Endothelial cell of umbilical vein (primary cell): ENCODE data around the gene MARCOL.

ENCODE experiments used
- POLR2A ChIP-seq: IDR thresholded peaks from 2 replicates; pipeline ENCODE4 v1.6.1; 2012; ENCODE audit warnings: low read depth, mild to moderate bottlenecking, control low read depth, low read length
- POLR2AphosphoS5 ChIP-seq: IDR thresholded peaks from 2 replicates; pipeline ENCODE4 v1.6.1; 2012; ENCODE audit warnings: low read depth, mild to moderate bottlenecking, control low read depth, low read length, moderate library complexity; ENCODE audit not compliant: insufficient read depth
- TF ChIP-seq, protein P1 (sequence below), 2 donors: IDR thresholded peaks; 1 replicate in 1 of 2; 2 replicates in 1 of 2; pipeline ENCODE4 v1.5.1; 2011; ENCODE audit warnings: low read length in 2 of 2, mild to moderate bottlenecking in 2 of 2, moderate library complexity in 2 of 2, control low read depth in 1 of 2, inconsistent platforms in 1 of 2, low read depth in 1 of 2; ENCODE audit not compliant: insufficient read depth in 1 of 2; ENCODE audit errors: extremely low read depth in 1 of 2

- TF ChIP-seq POLR2A = no peak
- TF ChIP-seq POLR2AphosphoS5 = no peak
- TF ChIP-seq, protein P1, sequence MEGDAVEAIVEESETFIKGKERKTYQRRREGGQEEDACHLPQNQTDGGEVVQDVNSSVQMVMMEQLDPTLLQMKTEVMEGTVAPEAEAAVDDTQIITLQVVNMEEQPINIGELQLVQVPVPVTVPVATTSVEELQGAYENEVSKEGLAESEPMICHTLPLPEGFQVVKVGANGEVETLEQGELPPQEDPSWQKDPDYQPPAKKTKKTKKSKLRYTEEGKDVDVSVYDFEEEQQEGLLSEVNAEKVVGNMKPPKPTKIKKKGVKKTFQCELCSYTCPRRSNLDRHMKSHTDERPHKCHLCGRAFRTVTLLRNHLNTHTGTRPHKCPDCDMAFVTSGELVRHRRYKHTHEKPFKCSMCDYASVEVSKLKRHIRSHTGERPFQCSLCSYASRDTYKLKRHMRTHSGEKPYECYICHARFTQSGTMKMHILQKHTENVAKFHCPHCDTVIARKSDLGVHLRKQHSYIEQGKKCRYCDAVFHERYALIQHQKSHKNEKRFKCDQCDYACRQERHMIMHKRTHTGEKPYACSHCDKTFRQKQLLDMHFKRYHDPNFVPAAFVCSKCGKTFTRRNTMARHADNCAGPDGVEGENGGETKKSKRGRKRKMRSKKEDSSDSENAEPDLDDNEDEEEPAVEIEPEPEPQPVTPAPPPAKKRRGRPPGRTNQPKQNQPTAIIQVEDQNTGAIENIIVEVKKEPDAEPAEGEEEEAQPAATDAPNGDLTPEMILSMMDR (IDR thresholded peaks at IDR 0.05; ENCODE audit: extremely low read depth in 1 of 2, insufficient read depth in 1 of 2, low read depth in 1 of 2, low read length in 2 of 2) = no peak
These were observed 14.1 kb upstream of the MARCOL start for GRCh38 chr5:148224117-148224742.
